ENCODE data around the gene COL5A1.

COL5A1 gene

DNA sequence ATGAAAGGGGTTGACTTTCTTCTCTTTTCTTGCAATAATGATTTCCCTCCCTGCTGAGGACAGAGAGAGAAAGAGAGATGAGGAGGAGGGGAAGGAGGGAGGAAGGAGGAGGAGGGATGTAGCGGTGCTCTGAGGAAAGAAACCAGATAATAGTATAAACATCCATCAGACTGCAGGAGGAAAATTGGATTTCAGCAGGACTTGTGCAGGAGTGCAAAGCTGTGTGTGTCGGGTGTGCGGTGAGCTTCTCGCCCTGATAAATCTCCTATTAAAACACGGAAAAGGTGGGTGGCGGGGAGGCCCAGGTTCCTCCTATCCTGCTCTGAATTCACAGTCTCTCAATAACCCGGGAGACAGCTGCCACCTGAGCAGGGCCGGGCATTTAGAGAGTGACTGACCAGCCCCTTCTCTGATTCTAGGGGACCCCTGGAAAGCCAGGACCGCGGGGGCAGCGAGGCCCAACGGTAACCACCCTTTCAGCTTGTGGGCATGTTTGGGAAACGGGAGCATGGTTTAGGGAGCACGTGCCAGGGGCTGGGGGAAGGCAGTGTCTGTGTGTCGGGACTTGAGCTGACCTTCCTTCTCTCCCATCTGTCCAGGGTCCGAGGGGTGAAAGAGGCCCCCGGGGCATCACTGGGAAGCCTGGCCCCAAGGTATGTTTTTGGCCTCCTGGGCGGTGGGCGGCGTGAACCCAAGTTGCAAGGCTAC is 153.2 kb downstream of the COL5A1 start:
- H3K27ac ChIP-seq = no peak overlapping the region
- DNase-seq (ENCODE audit: low read depth, low spot score) = no peak

DNA sequence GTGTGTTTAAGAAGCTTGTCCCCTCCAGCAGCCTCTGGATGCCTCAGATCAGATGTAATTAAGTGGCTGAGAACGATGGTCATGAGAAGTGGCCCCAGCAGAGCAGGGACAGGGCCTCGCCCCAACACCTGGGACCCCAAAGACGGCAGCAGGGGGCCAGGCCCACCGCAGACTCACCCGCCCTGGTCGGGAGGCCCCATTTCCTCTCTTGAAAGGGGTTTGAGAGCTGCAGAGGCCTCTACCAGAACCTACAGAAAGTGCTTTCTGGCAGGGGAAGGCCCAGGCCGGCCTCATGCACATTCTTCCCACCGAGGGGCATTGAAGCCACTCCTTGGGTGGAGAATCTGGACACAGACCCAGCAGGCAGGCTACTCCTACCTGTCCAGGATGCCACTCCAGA is 153.8 kb downstream of the COL5A1 start:
- no peak for DNase-seq (ENCODE audit: low read depth, low spot score)
- H3K27ac ChIP-seq = no peak overlapping the region

DNA sequence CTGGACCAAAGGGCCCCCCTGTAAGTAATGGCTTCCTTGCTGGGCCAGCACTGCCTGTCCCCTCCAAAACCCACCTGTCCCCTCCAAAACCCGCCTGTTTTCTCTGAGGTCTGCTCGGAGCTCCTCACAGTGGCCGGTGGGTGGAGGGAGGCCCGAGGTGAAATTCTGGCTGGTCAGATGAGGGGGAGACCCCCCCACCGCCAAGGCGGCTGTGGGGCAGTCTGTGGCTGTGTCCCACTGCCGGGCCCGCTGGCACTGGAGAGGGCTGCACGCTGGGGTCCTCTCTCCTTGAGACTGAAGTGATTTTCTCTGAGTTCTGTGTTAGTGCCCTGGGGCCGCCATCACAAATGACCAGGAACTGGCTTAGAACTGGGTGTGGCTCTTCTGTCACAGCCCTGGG is 155.3 kb downstream of the COL5A1 start:
- H3K27ac ChIP-seq = no peak overlapping the region
- no peak for DNase-seq (ENCODE audit: low read depth, low spot score)

DNA sequence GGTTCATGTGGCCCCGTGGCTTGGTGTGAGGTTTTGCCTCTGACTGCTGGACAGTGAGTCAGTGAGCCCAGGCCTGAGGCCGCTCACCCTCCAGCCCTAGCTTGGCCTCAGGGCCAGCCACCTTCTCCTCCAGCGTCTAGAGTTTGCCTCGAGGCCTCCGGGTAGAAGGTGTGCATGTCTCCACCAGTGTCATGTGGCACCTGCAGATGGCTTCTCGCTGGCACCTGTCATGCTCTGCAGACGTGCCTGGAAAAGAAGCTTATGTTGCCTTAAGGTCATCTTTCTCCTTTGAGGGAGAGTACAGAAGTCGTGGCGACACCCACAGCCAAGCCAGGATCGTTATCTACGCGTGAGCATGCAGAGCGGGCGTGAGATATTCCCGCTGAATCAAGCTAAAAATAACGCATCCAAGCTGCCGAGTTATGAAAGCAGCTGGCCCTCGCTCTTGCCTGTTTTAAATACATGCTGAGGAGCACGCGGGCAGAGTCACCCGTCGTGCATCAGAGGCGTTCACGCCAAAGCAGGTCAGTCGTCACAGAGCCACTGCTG is 159.3 kb downstream of the COL5A1 start:
- H3K27ac ChIP-seq = no peak overlapping the region
- DNase-seq (ENCODE audit: low read depth, low spot score) = no peak

DNA sequence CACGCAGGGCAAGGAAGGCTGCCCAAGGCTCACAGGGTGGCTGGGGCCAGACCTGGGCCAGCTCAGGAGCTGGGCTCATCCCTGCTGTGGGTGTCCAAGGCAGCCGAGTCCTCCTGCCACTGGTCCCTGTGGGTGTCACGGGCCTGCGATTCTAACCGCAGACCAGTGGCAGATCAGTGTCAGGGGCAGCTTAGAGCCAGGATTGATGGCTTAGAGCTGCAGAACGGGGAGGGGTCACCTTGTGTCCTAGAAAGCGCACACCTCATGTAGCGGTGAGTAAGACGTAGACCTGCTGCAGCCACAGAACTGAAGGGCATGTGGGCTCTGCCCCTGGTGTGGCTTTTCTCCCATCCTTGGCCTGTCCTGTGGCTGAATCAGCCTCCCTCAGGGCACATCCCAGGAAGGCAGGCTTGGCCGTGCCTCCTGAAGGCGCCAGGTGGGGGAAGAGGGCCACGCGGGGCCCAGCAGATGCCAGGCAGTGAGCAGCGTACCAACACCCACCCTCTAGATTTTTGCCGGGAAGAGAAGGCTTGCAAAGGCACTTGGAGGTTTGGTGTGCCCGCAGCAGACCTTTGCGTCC is 160.7 kb downstream of the COL5A1 start:
- H3K27ac ChIP-seq = no peak overlapping the region
- DNase-seq (ENCODE audit: low read depth, low spot score) = no peak

DNA sequence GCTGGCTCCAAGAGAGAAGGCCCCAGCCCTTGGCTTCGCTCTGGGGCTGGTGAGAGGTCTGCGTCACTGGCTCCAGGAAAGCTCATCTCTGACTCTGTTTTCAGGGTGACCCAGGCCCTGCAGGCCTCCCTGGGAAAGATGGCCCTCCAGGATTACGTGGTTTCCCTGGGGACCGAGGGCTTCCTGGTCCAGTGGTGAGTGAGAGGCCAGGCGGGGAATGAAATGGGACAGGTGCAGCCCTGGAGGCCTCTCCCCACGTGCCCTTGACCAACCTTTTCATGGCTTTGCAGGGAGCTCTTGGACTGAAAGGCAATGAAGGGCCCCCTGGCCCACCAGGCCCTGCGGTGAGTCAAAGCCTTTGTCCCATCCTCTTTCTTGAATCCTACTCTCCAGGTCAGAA is 163.3 kb downstream of the COL5A1 start:
- no peak overlapping the region for H3K27ac ChIP-seq
- DNase-seq (ENCODE audit: low read depth, low spot score) = no peak

DNA sequence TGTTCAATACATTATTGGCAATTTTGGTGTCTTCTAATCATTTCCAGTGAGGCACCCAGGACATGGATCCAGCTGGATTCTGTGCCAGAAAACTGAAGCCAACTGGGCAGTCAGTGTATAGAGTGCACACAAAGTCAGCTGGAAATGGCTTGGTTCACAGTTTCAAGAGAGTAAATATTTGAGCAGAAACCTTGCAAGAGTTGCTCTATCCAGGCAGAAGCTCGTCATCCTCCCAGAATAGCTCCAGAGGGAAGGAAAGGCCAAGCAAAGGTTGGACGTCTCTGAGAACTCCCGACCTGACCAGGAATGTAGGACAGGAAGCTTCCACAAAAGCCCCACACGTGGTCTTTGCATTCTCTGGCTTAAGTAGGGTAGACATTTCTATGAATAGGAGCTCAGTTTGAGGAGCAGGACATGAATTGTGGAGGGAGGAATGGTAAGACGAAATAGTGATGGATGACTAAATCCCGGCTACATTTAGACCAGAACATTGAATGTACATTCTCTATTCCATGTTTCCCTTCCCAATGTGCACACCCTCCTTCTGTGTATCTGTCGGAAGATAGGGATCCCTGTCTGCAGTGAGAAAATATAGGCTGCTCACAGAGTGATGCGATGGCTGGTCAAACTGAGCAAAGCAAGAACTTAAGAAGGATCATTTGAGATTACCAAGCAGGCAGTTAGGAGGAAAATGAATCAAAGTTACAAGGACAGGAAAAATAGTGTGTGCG is 166.3 kb downstream of the COL5A1 start:
- no peak for DNase-seq (ENCODE audit: low read depth, low spot score)
- H3K27ac ChIP-seq = no peak overlapping the region

DNA sequence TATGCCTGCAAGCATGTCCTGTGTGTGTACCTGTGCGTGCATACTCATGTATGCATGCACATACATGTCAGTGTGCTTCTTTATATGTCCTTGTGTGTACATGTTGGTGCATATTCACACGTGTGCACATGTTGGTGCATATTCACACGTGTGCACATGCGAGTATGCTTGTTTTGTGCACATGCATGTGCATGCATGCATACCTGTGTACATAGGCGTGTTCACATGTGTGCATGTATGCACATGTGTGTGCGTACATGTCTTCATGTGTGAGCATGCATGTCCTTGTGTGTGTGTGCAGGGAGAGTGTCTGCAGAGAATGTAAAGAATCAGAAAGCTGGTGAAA is 166.8 kb downstream of the COL5A1 start:
- no peak for DNase-seq (ENCODE audit: low read depth, low spot score)

DNA sequence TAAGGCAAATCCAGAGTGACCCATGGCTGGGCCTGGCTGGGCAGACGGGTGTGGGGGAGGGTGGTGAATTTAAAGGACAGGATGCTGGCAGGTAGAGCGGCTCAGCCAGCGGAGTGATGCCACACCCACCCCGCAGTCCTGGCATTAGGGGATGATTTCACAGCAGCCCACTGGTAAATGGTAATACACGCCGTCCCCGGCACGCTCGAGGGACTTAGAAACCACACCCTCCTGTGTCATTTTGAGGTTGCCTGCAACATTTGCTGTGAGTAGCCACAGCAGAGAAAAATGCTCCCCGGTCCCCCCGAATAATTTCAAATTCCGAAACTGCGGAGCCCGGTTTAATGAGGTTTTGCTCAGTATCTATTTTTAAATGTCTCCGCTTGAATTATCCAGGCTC is 167.7 kb downstream of the COL5A1 start:
- no peak overlapping the region for H3K27ac ChIP-seq

More for the DNA sequence above, 166.8 kb downstream of the COL5A1 start:
- no peak overlapping the region for H3K27ac ChIP-seq

DNA sequence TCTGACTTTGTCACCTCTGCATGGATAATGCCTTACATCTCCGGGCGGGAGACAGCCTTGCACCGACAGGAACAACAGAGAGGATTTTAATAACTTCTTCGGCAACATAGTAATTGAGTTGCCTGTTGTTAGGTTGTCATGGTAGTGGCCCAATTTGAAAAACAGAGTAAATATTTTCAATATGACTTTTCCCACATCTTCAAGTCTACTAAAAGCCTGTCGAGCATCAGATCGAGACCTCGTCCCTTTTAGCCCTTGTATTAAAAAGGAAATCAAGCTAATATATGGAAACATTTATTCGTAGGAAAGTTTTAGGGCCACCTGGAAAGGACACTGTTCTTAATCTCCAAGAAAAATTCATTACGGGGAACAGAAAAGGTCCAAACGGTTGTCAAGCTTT is 168.2 kb downstream of the COL5A1 start:
- H3K27ac ChIP-seq = no peak overlapping the region
- no peak for DNase-seq (ENCODE audit: low read depth, low spot score)

More for the DNA sequence above, 167.7 kb downstream of the COL5A1 start:
- DNase-seq (ENCODE audit: low read depth, low spot score) = no peak

DNA sequence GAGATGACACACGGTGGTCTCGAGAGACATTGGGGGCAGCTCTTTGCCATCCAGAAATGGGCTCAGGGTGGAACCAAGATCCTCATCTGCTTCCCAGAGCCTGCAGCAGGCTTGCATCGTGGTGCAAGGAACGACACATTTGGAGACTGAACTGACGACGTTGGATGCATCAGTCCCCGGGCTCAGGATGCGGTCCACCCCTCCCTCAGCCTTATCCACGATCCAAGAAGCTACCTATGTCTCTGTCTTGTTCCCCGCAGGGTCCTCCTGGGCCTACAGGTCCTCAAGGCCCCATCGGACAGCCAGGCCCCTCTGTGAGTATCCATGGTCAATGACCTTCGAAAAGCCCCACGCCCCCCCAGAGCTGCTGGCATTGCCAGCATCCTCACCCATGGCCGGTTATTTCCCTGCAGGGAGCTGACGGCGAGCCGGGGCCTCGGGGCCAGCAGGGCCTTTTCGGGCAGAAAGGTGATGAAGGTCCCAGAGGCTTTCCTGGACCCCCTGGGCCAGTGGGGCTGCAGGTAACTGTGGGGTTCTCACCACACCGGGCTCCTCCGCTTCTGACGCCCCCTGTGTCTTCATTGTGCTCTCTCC is 169.6 kb downstream of the COL5A1 start:
- DNase-seq (ENCODE audit: low read depth, low spot score) = no peak
- H3K27ac ChIP-seq = no peak overlapping the region

DNA sequence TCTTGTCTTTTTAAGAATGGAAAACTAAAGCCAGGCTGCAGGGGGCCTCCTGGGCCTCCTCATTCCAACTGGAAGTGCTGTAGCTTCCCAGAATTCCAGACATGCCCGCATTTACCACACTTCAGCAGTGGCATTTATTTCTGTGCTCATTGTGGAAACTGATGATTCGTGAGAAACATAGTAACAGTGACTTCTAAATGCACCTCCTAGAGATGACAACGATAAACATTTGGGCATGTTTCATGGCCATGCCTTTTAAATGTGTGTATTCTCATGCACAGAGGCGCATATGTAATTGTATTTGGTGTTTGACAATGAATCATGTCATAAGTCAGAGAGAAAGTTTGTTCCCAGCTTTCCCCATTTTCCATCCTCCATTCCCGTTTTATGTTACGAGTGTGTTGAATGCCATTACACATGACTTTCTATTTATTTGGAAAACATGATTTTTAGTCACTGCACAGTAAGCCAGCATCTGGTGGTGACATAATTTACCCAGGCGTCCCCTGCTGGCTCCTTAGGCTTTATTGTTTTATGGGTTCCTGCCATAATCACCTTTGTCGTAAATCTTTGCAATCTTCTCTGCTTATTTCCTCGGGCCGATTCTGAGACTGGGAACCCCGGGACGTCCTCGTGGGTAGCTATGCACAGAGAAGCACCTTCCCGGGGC is 170.2 kb downstream of the COL5A1 start:
- no peak for DNase-seq (ENCODE audit: low read depth, low spot score)
- H3K27ac ChIP-seq = no peak overlapping the region

DNA sequence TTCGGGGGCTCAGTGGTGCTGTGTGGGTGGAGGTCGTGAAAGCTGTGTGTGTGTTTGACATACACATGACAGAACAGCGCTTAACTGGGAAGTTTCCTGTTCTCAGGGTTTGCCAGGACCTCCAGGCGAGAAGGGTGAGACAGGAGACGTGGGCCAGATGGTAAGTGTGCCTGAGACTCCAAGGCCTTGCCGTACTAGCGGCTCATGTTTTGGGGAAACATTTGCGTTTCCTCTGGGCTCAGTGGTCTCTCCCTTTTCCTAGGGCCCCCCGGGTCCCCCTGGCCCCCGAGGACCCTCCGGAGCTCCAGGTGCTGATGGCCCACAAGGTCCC is 170.7 kb downstream of the COL5A1 start:
- DNase-seq (ENCODE audit: low read depth, low spot score) = no peak
- no peak overlapping the region for H3K27ac ChIP-seq

DNA sequence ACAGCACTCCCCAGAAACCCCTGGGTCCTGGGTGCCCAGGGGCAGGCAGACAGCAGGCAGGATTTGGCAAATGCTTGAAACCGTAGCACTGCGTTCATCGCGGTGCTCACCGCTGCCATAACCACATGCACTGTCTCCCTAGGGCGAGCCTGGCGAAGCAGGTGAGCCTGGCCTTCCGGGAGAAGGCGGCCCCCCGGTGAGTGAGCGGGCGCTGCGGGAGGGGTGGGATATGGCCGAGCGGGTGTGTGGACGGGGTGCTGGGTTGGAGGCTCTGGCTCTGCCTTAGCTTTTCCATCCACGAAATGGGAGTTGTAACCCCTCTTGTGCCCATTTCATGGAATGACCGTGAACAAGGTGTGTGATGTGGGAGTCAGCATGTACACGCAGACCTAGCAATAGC is 172.2 kb downstream of the COL5A1 start:
- DNase-seq (ENCODE audit: low read depth, low spot score) = no peak
- H3K27ac ChIP-seq = no peak overlapping the region

DNA sequence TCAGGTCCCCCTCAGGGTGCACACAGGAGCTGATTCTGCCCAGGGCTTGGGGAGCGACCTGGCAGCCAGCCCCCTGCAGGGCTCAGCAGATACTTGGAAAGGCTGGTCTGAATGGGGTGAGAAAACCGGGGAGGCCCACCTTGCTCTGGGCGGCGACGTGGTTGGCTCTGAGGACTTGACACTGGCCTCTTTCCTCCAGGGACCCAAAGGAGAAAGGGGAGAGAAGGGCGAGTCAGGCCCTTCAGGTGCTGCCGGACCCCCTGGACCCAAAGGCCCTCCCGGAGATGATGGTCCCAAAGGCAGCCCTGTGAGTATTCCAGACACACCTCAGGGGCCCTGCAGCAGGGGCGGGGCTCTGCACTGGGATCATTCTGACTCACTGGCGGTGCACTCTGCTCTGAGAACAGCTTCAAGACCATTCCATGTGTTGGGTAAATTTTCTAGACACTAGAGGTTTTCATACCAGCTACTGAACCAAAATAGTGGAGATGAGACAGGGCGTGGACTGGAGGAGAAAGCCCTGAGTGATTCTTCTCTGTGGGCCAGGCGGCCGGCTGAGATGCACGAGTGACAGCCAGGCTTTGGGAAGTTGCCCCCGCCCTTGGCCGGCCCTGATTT is 173.1 kb downstream of the COL5A1 start:
- H3K27ac ChIP-seq = no peak overlapping the region
- DNase-seq (ENCODE audit: low read depth, low spot score) = no peak

DNA sequence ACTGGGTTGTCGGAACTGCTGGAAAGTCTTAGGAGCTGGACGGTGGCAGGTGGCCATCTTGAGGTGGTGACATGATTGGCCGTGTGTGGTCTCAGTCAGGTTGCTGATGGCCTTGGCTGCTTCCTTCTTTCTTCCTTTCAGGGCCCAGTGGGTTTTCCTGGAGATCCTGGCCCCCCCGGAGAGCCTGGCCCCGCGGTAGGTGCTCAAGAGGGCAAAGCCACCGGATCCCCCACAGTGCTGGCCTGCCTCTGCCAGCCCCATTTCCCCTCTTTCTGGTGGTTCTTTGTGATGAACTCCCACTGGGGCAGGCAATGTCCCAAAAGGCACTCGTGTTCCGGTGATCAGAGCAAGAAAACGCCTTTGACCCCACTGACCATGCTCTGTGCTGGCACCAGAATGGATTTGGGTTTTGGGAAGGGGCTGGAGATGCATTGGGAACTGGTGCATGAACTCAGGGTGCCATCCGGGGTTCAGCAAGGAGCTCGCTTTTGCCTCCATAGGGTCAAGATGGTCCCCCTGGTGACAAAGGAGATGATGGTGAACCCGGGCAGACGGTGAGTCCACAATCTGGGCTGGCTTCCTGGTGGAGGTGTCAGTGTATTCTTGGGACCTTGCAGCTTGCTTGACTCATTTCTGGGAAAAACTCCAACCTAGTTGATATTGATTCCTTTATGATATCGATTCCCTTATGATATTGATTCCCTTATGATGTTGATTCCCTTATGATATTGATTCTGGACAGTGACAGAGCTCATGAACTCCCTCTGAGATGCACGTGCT is 174.0 kb downstream of the COL5A1 start:
- no peak for DNase-seq (ENCODE audit: low read depth, low spot score)
- H3K27ac ChIP-seq = no peak overlapping the region

DNA sequence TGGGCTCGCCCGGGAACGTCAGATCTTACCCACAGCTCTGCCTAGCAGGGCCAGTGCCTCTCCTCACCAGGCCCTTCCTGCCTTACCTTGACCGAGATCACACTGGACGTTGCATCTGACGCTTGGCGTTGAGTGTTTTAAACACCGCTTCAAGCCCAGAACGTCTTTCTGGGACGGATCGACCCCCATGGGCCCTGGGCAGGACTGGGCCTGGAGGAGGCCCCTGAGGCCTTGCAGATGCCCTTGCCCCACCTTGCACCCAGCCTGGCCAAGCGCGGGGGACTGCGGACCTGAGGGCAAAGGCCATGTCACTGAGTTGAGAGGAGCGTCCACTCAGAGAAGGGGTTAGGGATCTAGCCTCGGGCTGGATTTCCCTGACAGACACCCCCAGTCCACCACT is 174.7 kb downstream of the COL5A1 start:
- DNase-seq (ENCODE audit: low read depth, low spot score) = no peak
- H3K27ac ChIP-seq = no peak overlapping the region

DNA sequence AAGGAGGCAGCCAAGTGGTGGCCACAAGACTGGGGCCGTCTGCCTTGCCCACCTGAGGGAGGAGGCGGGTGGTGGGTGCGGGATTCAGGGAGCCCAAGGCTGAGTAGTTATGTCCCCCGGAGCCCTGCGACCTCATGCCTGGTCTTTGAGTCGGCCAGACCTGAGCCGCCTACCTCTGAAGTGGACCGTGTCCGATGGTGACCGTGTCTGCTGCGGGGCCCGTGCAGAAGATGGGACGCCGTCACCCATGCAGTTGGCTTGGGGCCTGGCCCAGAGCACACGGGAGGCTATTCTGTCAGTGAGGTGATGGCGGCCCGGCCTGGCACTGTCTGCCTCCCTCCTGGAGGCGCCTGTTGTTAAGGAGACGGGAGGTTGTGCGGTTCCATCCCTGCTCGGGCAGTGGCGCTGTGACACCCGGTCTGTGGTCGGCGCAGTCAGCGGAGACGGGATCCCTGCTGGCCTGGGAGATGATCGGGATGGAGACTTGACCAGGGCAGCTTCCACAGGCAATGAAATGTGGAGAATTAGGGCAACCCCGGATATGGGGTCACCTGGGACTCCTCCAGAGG is 176.5 kb downstream of the COL5A1 start:
- no peak for DNase-seq (ENCODE audit: low read depth, low spot score)
- H3K27ac ChIP-seq = no peak overlapping the region

DNA sequence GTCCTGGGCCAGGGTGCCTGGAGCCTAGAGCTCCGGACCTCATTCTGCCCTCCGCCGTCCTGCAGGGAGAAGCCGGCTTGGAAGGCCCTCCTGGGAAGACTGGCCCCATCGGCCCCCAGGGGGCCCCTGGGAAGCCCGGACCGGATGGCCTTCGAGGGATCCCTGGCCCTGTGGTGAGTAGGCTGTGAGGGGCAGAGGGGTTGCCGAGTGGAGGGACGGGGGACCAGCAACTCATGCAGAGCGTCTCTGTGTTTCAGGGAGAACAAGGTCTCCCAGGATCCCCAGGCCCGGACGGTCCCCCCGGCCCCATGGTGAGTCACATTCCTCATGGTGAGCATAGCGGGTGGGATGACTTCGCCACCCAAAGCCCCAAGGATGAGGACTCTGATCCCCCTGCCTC is 177.0 kb downstream of the COL5A1 start:
- no peak for DNase-seq (ENCODE audit: low read depth, low spot score)
- H3K27ac ChIP-seq = no peak overlapping the region
